Endothelial cell of umbilical vein (primary cell): Measurements from ENCODE around the gene NDUFA11. TPM values are rescaled to one million over a fixed set of nuclear protein-coding genes. Genes with fewer than 3 reads are reported as not detected.

ENCODE experiments used
- BruUV-seq: library from RNA; stranded (reverse); fragments of 400-500 nt; replicated peaks from 2 replicates; lab custom pipeline; 2021; lab: Mats Ljungman, UMichigan
- CTCF ChIA-PET: fragments of 300-600, 350-600 bp; sonication (Branson Sonifier 250); formaldehyde crosslinking; loops from one replicate; lab custom pipeline; 2021; ENCODE audit warnings: antibody characterized with exemption, inconsistent platforms; lab: Charles Lee
- POLR2A ChIA-PET: fragments of 300-600, 350-600 bp; sonication (Branson Sonifier 250); formaldehyde crosslinking; loops from one replicate; lab custom pipeline; 2021; ENCODE audit warnings: antibody characterized with exemption, inconsistent platforms; lab: Charles Lee
- DNase-seq: peaks from one replicate; pipeline ENCODE4 v3.0.0-alpha.2; 2011; ENCODE audit warnings: low read depth, low spot score
- FAIRE-seq: peaks from 2 replicates; lab custom pipeline; 2011; peaks lifted over from hg19 to GRCh38; lab: Jason Lieb, UNC
- H2AFZ ChIP-seq: 2 replicates; pipeline ENCODE4 v1.6.0; 2012; ENCODE audit warnings: low read depth, low read length, control low read depth, inconsistent platforms
- H3K27ac ChIP-seq: 2 replicates; pipeline ENCODE4 v1.5.1; 2011; ENCODE audit warnings: low read depth, mild to moderate bottlenecking, control low read depth, low read length, moderate library complexity; ENCODE audit not compliant: insufficient read depth
- H3K27me3 ChIP-seq, 2 experiments: 2 replicates each; pipeline versions ENCODE4 v1.6.0 to v1.6.1; 2011; ENCODE audit warnings: low read length in 2 of 2, mixed read lengths in 1 of 2; ENCODE audit not compliant: control insufficient read depth in 2 of 2, insufficient read depth in 2 of 2
- H3K36me3 ChIP-seq, 2 experiments: 2 replicates in 1 of 2; 3 replicates in 1 of 2; pipeline ENCODE4 v1.5.1; 2011; ENCODE audit warnings: low read length in 2 of 2, mild to moderate bottlenecking in 1 of 2, moderate library complexity in 1 of 2; ENCODE audit not compliant: control insufficient read depth in 2 of 2, insufficient read depth in 2 of 2; ENCODE audit errors: extremely low read depth in 1 of 2
- H3K4me1 ChIP-seq: 3 replicates; pipeline ENCODE4 v1.5.1; 2011; ENCODE audit warnings: mild to moderate bottlenecking, low read length; ENCODE audit not compliant: control insufficient read depth, insufficient read depth; ENCODE audit errors: extremely low read depth
- H3K4me2 ChIP-seq: 2 replicates; pipeline ENCODE4 v1.6.1; 2011; ENCODE audit warnings: low read length, control low read depth, mixed read lengths; ENCODE audit not compliant: insufficient read depth
- H3K4me3 ChIP-seq, 3 experiments: fragments of 200-600 bp in 1 of 3; sonication (generic), shearing (Covaris generic) in 1 of 3; replicated peaks in 1 of 3; 2 replicates each; pipeline ENCODE4 v1.5.1; 2011 to 2016; ENCODE audit warnings: control low read depth in 3 of 3, low read length in 3 of 3, mild to moderate bottlenecking in 2 of 3, inconsistent platforms in 1 of 3, low read depth in 1 of 3, moderate library complexity in 1 of 3; ENCODE audit not compliant: insufficient read depth in 1 of 3
- H3K79me2 ChIP-seq: 2 replicates; pipeline ENCODE4 v1.6.0; 2012; ENCODE audit warnings: low read length, inconsistent platforms; ENCODE audit not compliant: control insufficient read depth, insufficient read depth
- H3K9ac ChIP-seq: replicated peaks from 2 replicates; pipeline ENCODE3; 2011; ENCODE audit warnings: low read length, control low read depth; ENCODE audit not compliant: insufficient read depth; ENCODE audit errors: extremely low read depth
- H3K9me1 ChIP-seq: replicated peaks from 3 replicates; pipeline ENCODE4 v1.6.0; 2011; ENCODE audit warnings: mild to moderate bottlenecking, low read length; ENCODE audit not compliant: control insufficient read depth, insufficient read depth; ENCODE audit errors: extremely low read depth
- H3K9me3 ChIP-seq: replicated peaks from 2 replicates; pipeline ENCODE4 v1.5.1; 2012; ENCODE audit warnings: low read length, inconsistent platforms; ENCODE audit not compliant: control insufficient read depth, insufficient read depth
- H4K20me1 ChIP-seq: replicated peaks from 2 replicates; pipeline ENCODE3; 2011; ENCODE audit warnings: mild to moderate bottlenecking, low read length; ENCODE audit not compliant: control insufficient read depth, insufficient read depth; ENCODE audit errors: extremely low read depth
- EZH2 ChIP-seq: IDR thresholded peaks from 2 replicates; pipeline ENCODE4 v1.6.1; 2012; ENCODE audit warnings: borderline replicate concordance, low read depth, mild to moderate bottlenecking, moderate library complexity, low read length, inconsistent platforms; ENCODE audit not compliant: severe bottlenecking
- FOS ChIP-seq: IDR thresholded peaks from 2 replicates; pipeline ENCODE4 v1.6.1; 2011; ENCODE audit warnings: mild to moderate bottlenecking, low read length, moderate library complexity, borderline replicate concordance; ENCODE audit not compliant: insufficient read depth
- GATA2 ChIP-seq: IDR thresholded peaks from 2 replicates; pipeline ENCODE4 v1.7.0; 2011; ENCODE audit warnings: low read depth, mild to moderate bottlenecking, moderate library complexity, mixed read lengths, low read length; ENCODE audit not compliant: insufficient read length, insufficient read depth
- JUN ChIP-seq: IDR thresholded peaks from 2 replicates; pipeline ENCODE4 v1.6.1; 2011; ENCODE audit warnings: borderline replicate concordance, low read depth; ENCODE audit not compliant: insufficient read length, insufficient read depth
- MYC ChIP-seq: IDR thresholded peaks from one replicate; pipeline ENCODE4 v1.6.1; 2011; ENCODE audit warnings: mild to moderate bottlenecking, low read depth, low read length
- POLR2A ChIP-seq: IDR thresholded peaks from 2 replicates; pipeline ENCODE4 v1.6.1; 2012; ENCODE audit warnings: low read depth, mild to moderate bottlenecking, control low read depth, low read length
- POLR2AphosphoS5 ChIP-seq: IDR thresholded peaks from 2 replicates; pipeline ENCODE4 v1.6.1; 2012; ENCODE audit warnings: low read depth, mild to moderate bottlenecking, control low read depth, low read length, moderate library complexity; ENCODE audit not compliant: insufficient read depth
- dilution Hi-C: fragments of 300-500 bp; cut with MboI; formaldehyde crosslinking; loops from one replicate; pipeline ENCODE4 v1.15.0; 2019; ENCODE audit warnings: low sequenced_read_pairs; ENCODE audit not compliant: extremely low pct_ligation_motif_present
- intact Hi-C: fragments of 100-400 bp; cut with micrococcal nuclease; formaldehyde crosslinking; loops from one replicate; pipeline ENCODE4 v1.10.0; 2022
- polyA plus RNA-seq, 4 experiments: library from polyadenylated mRNA; depleted of rRNA in 3 of 4; stranded (reverse) in 3 of 4; unstranded in 1 of 4; fragments of >200 nt; gene quantifications; 2 replicates each; pipeline versions ENCODE4 v1.2.1 to v1.2.3, GENCODE V29; 2011 to 2012; ENCODE audit warnings: missing spikeins in 1 of 4
- total RNA-seq: library from RNA; stranded (reverse); gene quantifications from 2 replicates; pipeline ENCODE4 v1.2.3, GENCODE V29; 2021
- TF ChIP-seq, protein P1 (sequence below): IDR thresholded peaks from 2 replicates; pipeline ENCODE4 v1.6.1; 2011; ENCODE audit not compliant: insufficient read depth, insufficient read length
- TF ChIP-seq, protein P2 (sequence below), 2 donors: IDR thresholded peaks; 1 replicate in 1 of 2; 2 replicates in 1 of 2; pipeline ENCODE4 v1.5.1; 2011; ENCODE audit warnings: low read length in 2 of 2, mild to moderate bottlenecking in 2 of 2, moderate library complexity in 2 of 2, control low read depth in 1 of 2, inconsistent platforms in 1 of 2, low read depth in 1 of 2; ENCODE audit not compliant: insufficient read depth in 1 of 2; ENCODE audit errors: extremely low read depth in 1 of 2

The NDUFA11 gene
- total and polyA plus RNA-seq, 2 donors (not counting 3 experiments of a cell fraction or from before 2014, with no cell fraction given): 281 to 876 TPM

DNA sequence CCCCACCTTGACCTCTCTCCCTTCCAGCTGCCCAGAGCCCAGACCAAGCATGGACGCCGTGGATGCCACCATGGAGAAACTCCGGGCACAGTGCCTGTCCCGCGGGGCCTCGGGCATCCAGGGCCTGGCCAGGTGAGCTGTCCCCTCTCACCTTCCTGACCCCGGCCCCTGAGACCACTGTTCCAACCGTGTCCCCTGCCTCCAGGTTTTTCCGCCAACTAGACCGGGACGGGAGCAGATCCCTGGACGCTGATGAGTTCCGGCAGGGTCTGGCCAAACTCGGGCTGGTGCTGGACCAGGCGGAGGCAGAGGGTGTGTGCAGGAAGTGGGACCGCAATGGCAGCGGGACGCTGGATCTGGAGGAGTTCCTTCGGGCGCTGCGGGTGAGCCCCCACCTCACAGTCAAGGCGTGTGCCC lies 10.8 kb upstream of the NDUFA11 start:
- intact Hi-C loops (no loop called here), dilution Hi-C loops (no loop called here)
- no peaks in the 10 kb centered on the region for H3K4me1 ChIP-seq
- H3K9me3 ChIP-seq: no peaks in the 10 kb centered on the region
- H3K4me3 ChIP-seq: no peak overlapping the region
- no peak for TF ChIP-seq POLR2A
- TF ChIP-seq FOS: no peak
- TF ChIP-seq, protein P1, sequence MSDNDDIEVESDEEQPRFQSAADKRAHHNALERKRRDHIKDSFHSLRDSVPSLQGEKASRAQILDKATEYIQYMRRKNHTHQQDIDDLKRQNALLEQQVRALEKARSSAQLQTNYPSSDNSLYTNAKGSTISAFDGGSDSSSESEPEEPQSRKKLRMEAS: no peak
- TF ChIP-seq, protein P2, sequence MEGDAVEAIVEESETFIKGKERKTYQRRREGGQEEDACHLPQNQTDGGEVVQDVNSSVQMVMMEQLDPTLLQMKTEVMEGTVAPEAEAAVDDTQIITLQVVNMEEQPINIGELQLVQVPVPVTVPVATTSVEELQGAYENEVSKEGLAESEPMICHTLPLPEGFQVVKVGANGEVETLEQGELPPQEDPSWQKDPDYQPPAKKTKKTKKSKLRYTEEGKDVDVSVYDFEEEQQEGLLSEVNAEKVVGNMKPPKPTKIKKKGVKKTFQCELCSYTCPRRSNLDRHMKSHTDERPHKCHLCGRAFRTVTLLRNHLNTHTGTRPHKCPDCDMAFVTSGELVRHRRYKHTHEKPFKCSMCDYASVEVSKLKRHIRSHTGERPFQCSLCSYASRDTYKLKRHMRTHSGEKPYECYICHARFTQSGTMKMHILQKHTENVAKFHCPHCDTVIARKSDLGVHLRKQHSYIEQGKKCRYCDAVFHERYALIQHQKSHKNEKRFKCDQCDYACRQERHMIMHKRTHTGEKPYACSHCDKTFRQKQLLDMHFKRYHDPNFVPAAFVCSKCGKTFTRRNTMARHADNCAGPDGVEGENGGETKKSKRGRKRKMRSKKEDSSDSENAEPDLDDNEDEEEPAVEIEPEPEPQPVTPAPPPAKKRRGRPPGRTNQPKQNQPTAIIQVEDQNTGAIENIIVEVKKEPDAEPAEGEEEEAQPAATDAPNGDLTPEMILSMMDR (IDR thresholded peaks at IDR 0.05; ENCODE audit: extremely low read depth in 1 of 2, insufficient read depth in 1 of 2, low read depth in 1 of 2, low read length in 2 of 2): no peak
- no peak for TF ChIP-seq MYC
- no peak for TF ChIP-seq JUN
- TF ChIP-seq POLR2AphosphoS5: no peak
- TF ChIP-seq EZH2: no peak
- TF ChIP-seq GATA2: no peak
- POLR2A ChIA-PET: no interaction called here
- H3K79me2 ChIP-seq: no peaks in the 10 kb centered on the region
- H3K27ac ChIP-seq: no peak overlapping the region
- H2AFZ ChIP-seq: no peak overlapping the region
- H3K4me2 ChIP-seq: no peak overlapping the region
- H3K36me3 ChIP-seq: peaks cover 5 to 17% of the 10 kb centered on the region in 2 experiments
- H3K27me3 ChIP-seq: no peaks in the 10 kb centered on the region
- DNase-seq (no peak), FAIRE-seq (no peak)
- H3K9me1 ChIP-seq: no peaks in the 10 kb centered on the region
- H4K20me1 ChIP-seq: no peaks in the 10 kb centered on the region
- no TSS peak for BruUV-seq
- H3K9ac ChIP-seq: no peak overlapping the region
- CTCF ChIA-PET: no interaction called here
